ENCODE data around the gene PHF21A. TPM values are rescaled to one million over a fixed set of nuclear protein-coding genes. Genes with fewer than 3 reads are reported as not detected.
"Not testable (repeated sequence)": the region's sequence is repeated elsewhere in the genome, so short reads cannot be mapped to it uniquely, and the experiment has no call there.

The PHF21A gene
- polyA plus RNA-seq, 1 experiment = 29.0 TPM

DNA sequence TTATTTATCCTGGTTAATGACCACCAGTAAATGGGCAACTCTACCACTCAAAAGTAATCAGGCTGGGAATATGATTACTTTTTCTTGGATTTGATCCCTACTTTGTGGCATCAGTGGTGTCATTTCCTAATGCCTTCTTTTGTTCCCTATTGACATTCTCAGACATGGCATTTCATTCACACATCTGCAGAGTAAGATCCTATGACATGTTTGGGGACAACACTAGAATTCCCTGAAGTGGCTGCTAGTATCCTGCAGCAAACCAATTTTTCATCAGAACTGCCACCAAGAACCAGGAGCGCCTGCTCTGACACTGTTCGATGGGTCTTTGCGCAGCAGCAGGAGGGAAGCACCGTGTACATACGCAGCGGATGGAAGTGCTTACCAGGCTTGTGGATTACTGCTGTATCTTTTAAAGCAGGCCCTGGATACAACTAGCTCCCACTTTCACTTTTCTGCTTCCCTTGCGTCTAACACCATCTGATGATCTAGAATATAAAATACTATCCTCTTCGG is 101.1 kb downstream of the PHF21A start:
- Histone ChIP-seq H3K27ac (ENCODE audit: low read depth, low read length) (no peak overlapping the region), H3K27me3 (ENCODE audit: control insufficient read depth, insufficient read depth, low read length) (no peaks in the 10 kb centered on the region), H3K9me3 (ENCODE audit: control insufficient read depth, insufficient read depth, low read length) (no peaks in the 10 kb centered on the region), H3K4me3 (ENCODE audit: low read depth, low read length) (no peak overlapping the region)
- POLR2A ChIA-PET = no interaction called here
- CTCF ChIA-PET = interaction anchor here (0.5 kb wide), 1 partner anchor 16 kb away, joined by 3 read pairs; no protein-coding TSS in a partner anchor
- TF ChIP-seq, protein P1, sequence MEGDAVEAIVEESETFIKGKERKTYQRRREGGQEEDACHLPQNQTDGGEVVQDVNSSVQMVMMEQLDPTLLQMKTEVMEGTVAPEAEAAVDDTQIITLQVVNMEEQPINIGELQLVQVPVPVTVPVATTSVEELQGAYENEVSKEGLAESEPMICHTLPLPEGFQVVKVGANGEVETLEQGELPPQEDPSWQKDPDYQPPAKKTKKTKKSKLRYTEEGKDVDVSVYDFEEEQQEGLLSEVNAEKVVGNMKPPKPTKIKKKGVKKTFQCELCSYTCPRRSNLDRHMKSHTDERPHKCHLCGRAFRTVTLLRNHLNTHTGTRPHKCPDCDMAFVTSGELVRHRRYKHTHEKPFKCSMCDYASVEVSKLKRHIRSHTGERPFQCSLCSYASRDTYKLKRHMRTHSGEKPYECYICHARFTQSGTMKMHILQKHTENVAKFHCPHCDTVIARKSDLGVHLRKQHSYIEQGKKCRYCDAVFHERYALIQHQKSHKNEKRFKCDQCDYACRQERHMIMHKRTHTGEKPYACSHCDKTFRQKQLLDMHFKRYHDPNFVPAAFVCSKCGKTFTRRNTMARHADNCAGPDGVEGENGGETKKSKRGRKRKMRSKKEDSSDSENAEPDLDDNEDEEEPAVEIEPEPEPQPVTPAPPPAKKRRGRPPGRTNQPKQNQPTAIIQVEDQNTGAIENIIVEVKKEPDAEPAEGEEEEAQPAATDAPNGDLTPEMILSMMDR (IDR thresholded peaks at IDR 0.05; ENCODE audit: low read depth, low read length) = no peak
- DNase-seq (ENCODE audit: low read depth, low spot score) = no peak

GRCh38 chr11:46018651-46019050 is 102.6 kb downstream of the PHF21A start:
- no peak overlapping the region for H3K4me3 ChIP-seq (ENCODE audit: low read depth, low read length)
- no peaks in the 10 kb centered on the region for H3K9me3 ChIP-seq (ENCODE audit: control insufficient read depth, insufficient read depth, low read length)
- DNase-seq (ENCODE audit: low read depth, low spot score) = no peak
- TF ChIP-seq, protein P1 (IDR thresholded peaks at IDR 0.05; ENCODE audit: low read depth, low read length) = no peak
- ChIA-PET POLR2A (no interaction called here), CTCF (interaction anchor here (0.7 to 4.5 kb wide), 4 partner anchors 12 to 146 kb away, joined by 3 to 22 read pairs (median 4); no protein-coding TSS in a partner anchor)
- H3K27ac ChIP-seq (ENCODE audit: low read depth, low read length) = no peak overlapping the region
- no peaks in the 10 kb centered on the region for H3K27me3 ChIP-seq (ENCODE audit: control insufficient read depth, insufficient read depth, low read length)

GRCh38 chr11:46017341-46017740 is 103.9 kb downstream of the PHF21A start:
- DNase-seq (ENCODE audit: low read depth, low spot score) = no peak
- CTCF ChIA-PET = interaction anchor here (0.6 to 4.5 kb wide), 4 partner anchors 11 to 261 kb away, joined by 3 to 22 read pairs (median 3); partner anchors contain the start of gene CREB3L1
- POLR2A ChIA-PET = no interaction called here
- H3K4me3 ChIP-seq (ENCODE audit: low read depth, low read length) = no peak overlapping the region
- TF ChIP-seq, protein P1 (IDR thresholded peaks at IDR 0.05; ENCODE audit: low read depth, low read length) = no peak
- no peaks in the 10 kb centered on the region for H3K9me3 ChIP-seq (ENCODE audit: control insufficient read depth, insufficient read depth, low read length)
- no peaks in the 10 kb centered on the region for H3K27me3 ChIP-seq (ENCODE audit: control insufficient read depth, insufficient read depth, low read length)
- H3K27ac ChIP-seq (ENCODE audit: low read depth, low read length) = no peak overlapping the region

- no peak overlapping the region for H3K4me3 ChIP-seq (ENCODE audit: low read depth, low read length)
- TF ChIP-seq, protein P1 (IDR thresholded peaks at IDR 0.05; ENCODE audit: low read depth, low read length) = no peak
- no peaks in the 10 kb centered on the region for H3K9me3 ChIP-seq (ENCODE audit: control insufficient read depth, insufficient read depth, low read length)
- ChIA-PET POLR2A (interaction anchor here (0.7 kb wide), 1 partner anchor 85 kb away, joined by 3 read pairs; no protein-coding TSS in a partner anchor), CTCF (interaction anchor here (0.5 to 4.5 kb wide), 5 partner anchors 9 to 171 kb away, joined by 3 to 22 read pairs (median 6); no protein-coding TSS in a partner anchor)
- H3K27ac ChIP-seq (ENCODE audit: low read depth, low read length) = no peak overlapping the region
- no peaks in the 10 kb centered on the region for H3K27me3 ChIP-seq (ENCODE audit: control insufficient read depth, insufficient read depth, low read length)
- DNase-seq (ENCODE audit: low read depth, low spot score) = no peak
Measured at GRCh38 chr11:46015941-46016340, 105.3 kb downstream of the PHF21A start.

DNA sequence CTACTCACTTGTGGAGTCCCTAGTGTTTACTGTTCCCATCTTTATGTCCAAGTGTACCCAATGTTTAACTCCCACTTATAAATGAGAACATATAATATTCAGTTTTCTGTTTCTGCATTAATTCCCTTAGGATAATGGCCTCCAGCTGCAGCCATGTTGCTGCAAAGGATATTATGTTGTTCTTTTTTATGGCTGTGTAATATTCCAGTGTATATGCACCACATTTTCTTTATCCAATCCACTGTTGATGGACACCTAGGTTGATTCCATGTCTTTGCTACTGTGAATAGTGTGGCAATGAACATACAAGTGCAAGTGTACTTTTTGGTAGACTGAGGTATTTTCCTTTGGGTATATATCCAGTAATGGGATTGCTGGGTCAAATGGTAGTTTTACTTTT is 107.1 kb downstream of the PHF21A start:
- H3K27ac ChIP-seq (ENCODE audit: low read depth, low read length); H3K9me3 ChIP-seq (ENCODE audit: control insufficient read depth, insufficient read depth, low read length); H3K27me3 ChIP-seq (ENCODE audit: control insufficient read depth, insufficient read depth, low read length); DNase-seq (ENCODE audit: low read depth, low spot score); POLR2A ChIA-PET; H3K4me3 ChIP-seq (ENCODE audit: low read depth, low read length): not testable (repeated sequence)
- CTCF ChIA-PET = interaction anchor here (1.0 kb wide), 1 partner anchor 47 kb away, joined by 3 read pairs; no protein-coding TSS in a partner anchor
